K562 (cell line): Measurements from ENCODE around the gene ONECUT1.

Source experiments
- BRF2 ChIP-seq: IDR thresholded peaks from 3 replicates; pipeline ENCODE4 v1.6.1; 2011; ENCODE audit warnings: borderline replicate concordance, mild to moderate bottlenecking; ENCODE audit not compliant: insufficient read length, insufficient read depth
- CTBP1 ChIP-seq: fragments of 450-650 bp; IDR thresholded peaks from 2 replicates; pipeline ENCODE4 v1.6.1; 2016; ENCODE audit warnings: borderline replicate concordance
- CTCF ChIP-seq, 3 experiments: IDR thresholded peaks in 2 of 3; conservative IDR thresholded peaks in 1 of 3; 2 replicates each; pipeline ENCODE4 v1.5.1; 2011 to 2012; ENCODE audit warnings: low read length in 3 of 3, mild to moderate bottlenecking in 3 of 3, control low read depth in 2 of 3, improper control_type of control experiment in 1 of 3, inconsistent platforms in 1 of 3, low read depth in 1 of 3, mixed read lengths in 1 of 3, moderate library complexity in 1 of 3; ENCODE audit not compliant: insufficient read depth in 2 of 3
- EP300 ChIP-seq: IDR thresholded peaks from 2 replicates; pipeline ENCODE4 v1.6.1; 2012; ENCODE audit warnings: low read length, improper control_type of control experiment
- EZH2 ChIP-seq: IDR thresholded peaks from 2 replicates; pipeline ENCODE4 v1.6.1; 2012; ENCODE audit warnings: low read depth, mild to moderate bottlenecking, inconsistent platforms, low read length, borderline replicate concordance
- LARP7 ChIP-seq: fragments of 450-650 bp; IDR thresholded peaks from 2 replicates; pipeline ENCODE4 v1.6.1; 2016
- POLR2AphosphoS5 ChIP-seq: IDR thresholded peaks from 2 replicates; pipeline ENCODE4 v1.6.1; 2011; ENCODE audit warnings: mild to moderate bottlenecking, low read depth, low read length, moderate library complexity; ENCODE audit not compliant: control insufficient read depth, insufficient read depth
- SETDB1 ChIP-seq: IDR thresholded peaks from one replicate; pipeline ENCODE4 v1.6.1; 2012; ENCODE audit warnings: low read length, control low read depth, inconsistent platforms
- SIRT6 ChIP-seq: IDR thresholded peaks from one replicate; pipeline ENCODE4 v1.6.1; 2012; ENCODE audit warnings: low read depth, mild to moderate bottlenecking, control low read depth, inconsistent platforms, low read length, moderate library complexity
- SRSF9 ChIP-seq: fragments of 200-400 bp; formaldehyde crosslinking; IDR thresholded peaks from 2 replicates; pipeline ENCODE4 v1.6.1; 2017; ENCODE audit warnings: low read depth, low read length, borderline replicate concordance
- ZNF740 ChIP-seq, 3 experiments: fragments of 200-800 bp in 1 of 3; sonication (Bioruptor generic) in 1 of 3; sonication (generic) in 1 of 3; formaldehyde crosslinking in 1 of 3; IDR thresholded peaks; 2 replicates each; pipeline versions ENCODE4 v1.6.1 to v1.8.0; 2016 to 2022; ENCODE audit warnings: mild to moderate bottlenecking in 2 of 3, missing compliant biosample characterization in 2 of 3, missing genetic modification characterization in 2 of 3, missing genetic modification reagents in 1 of 3
- ZSCAN32 ChIP-seq: fragments of 450-650 bp; formaldehyde crosslinking; IDR thresholded peaks from 2 replicates; pipeline ENCODE4 v1.4.0; 2020; ENCODE audit warnings: mild to moderate bottlenecking, moderate library complexity

GRCh38 chr15:52790169-52790708, at the start of gene ONECUT1:
- TF ChIP-seq POLR2AphosphoS5, result no peak
- TF ChIP-seq CTCF (IDR thresholded peaks at IDR 0.05 in 2 of 3, conservative IDR thresholded peaks at IDR 0.05 in 1 of 3; ENCODE audit: insufficient read depth in 2 of 3, low read depth in 1 of 3, low read length in 3 of 3), result no peak
- no peak for TF ChIP-seq SIRT6
- TF ChIP-seq SETDB1, result no peak
- TF ChIP-seq CTBP1, result no peak
- TF ChIP-seq EZH2, result no peak
- no peak for TF ChIP-seq ZSCAN32 (CRISPR knock-in tag)
- no peak for TF ChIP-seq EP300
- TF ChIP-seq LARP7, result no peak
- no peak for TF ChIP-seq SRSF9
- no peak for TF ChIP-seq BRF2
- no peak for TF ChIP-seq ZNF740 (CRISPR knock-in tag; IDR thresholded peaks at IDR 0.05)
- TF ChIP-seq ZNF740 (tag; IDR thresholded peaks at IDR 0.05), result no peak
